Central memory CD8-positive, alpha-beta T cell (primary cell): Measurements from ENCODE around the gene SELP.
A peak's percentile ranks its signal among the peaks of the same experiment; 100 is the strongest.

Source experiments
- ATAC-seq: fragments of 150-1000 bp; cut with Tn5 transposase; replicated peaks from 2 replicates; pipeline ENCODE4 v1.10.0; 2022; ENCODE audit warnings: mild to moderate bottlenecking, moderate FRiP score, moderate number of reproducible peaks; ENCODE audit not compliant: poor library complexity, severe bottlenecking; ENCODE audit errors: extremely low read depth
- DNase-seq, 2 donors: peaks; one replicate each; pipeline ENCODE4 v3.0.0; 2021; ENCODE audit warnings: low spot score in 2 of 2
- H3K27ac Mint-ChIP-seq: one replicate; pipeline ENCODE4 v1.8.0; 2022; ENCODE audit warnings: low read depth, mild to moderate bottlenecking, moderate library complexity, mixed read lengths
- H3K27me3 Mint-ChIP-seq: one replicate; pipeline ENCODE4 v1.8.0; 2022; ENCODE audit warnings: mixed read lengths
- H3K36me3 Mint-ChIP-seq: one replicate; pipeline ENCODE4 v1.8.0; 2022; ENCODE audit warnings: mild to moderate bottlenecking, moderate library complexity, mixed read lengths; ENCODE audit not compliant: insufficient read depth
- H3K4me1 Mint-ChIP-seq: one replicate; pipeline ENCODE4 v1.8.0; 2022; ENCODE audit warnings: mixed read lengths
- H3K4me3 Mint-ChIP-seq: one replicate; pipeline ENCODE4 v1.8.0; 2022; ENCODE audit warnings: mild to moderate bottlenecking, moderate library complexity, mixed read lengths
- H3K9me3 Mint-ChIP-seq: one replicate; pipeline ENCODE4 v1.8.0; 2022; ENCODE audit warnings: mixed read lengths

SELP gene

GRCh38 chr1:169648709-169649108, 18.8 kb upstream of the SELP start:
- no peak overlapping the region for H3K4me3 Mint-ChIP-seq
- ATAC-seq = no peak
- no peak for DNase-seq
- H3K9me3 Mint-ChIP-seq = peaks cover 6% of the 10 kb centered on the region
- H3K27me3 Mint-ChIP-seq = no peaks in the 10 kb centered on the region
- H3K36me3 Mint-ChIP-seq = peaks cover 1% of the 10 kb centered on the region
- peaks cover 29% of the 10 kb centered on the region for H3K4me1 Mint-ChIP-seq
- H3K27ac Mint-ChIP-seq = peak overlapping the region; percentile 60

- Mint-ChIP-seq H3K4me1 (peaks cover 29% of the 10 kb centered on the region), H3K4me3 (peak overlapping the region; percentile 7), H3K36me3 (peaks cover 1% of the 10 kb centered on the region), H3K27me3 (no peaks in the 10 kb centered on the region), H3K27ac (peak overlapping the region; percentile 60), H3K9me3 (peaks cover 6% of the 10 kb centered on the region)
- no peak for DNase-seq
- ATAC-seq = no peak
Measured at GRCh38 chr1:169648187-169648586, 18.3 kb upstream of the SELP start.

GRCh38 chr1:169647512-169647911, 17.6 kb upstream of the SELP start:
- peaks cover 6% of the 10 kb centered on the region for H3K9me3 Mint-ChIP-seq
- H3K36me3 Mint-ChIP-seq = peaks cover 1% of the 10 kb centered on the region
- peaks cover 29% of the 10 kb centered on the region for H3K4me1 Mint-ChIP-seq
- H3K27me3 Mint-ChIP-seq = no peaks in the 10 kb centered on the region
- ATAC-seq = no peak
- DNase-seq = no peak
- peak overlapping the region; percentile 60 for H3K27ac Mint-ChIP-seq
- H3K4me3 Mint-ChIP-seq = peak overlapping the region; percentile 7

GRCh38 chr1:169644297-169644696, 14.4 kb upstream of the SELP start:
- peaks cover 31% of the 10 kb centered on the region for H3K4me1 Mint-ChIP-seq
- no peaks in the 10 kb centered on the region for H3K27me3 Mint-ChIP-seq
- no peaks in the 10 kb centered on the region for H3K36me3 Mint-ChIP-seq
- ATAC-seq = no peak
- DNase-seq = no peak
- H3K4me3 Mint-ChIP-seq = no peak overlapping the region
- H3K9me3 Mint-ChIP-seq = peaks cover 11% of the 10 kb centered on the region
- H3K27ac Mint-ChIP-seq = no peak overlapping the region

GRCh38 chr1:169634877-169635276, 5.0 kb upstream of the SELP start:
- ATAC-seq = no peak
- Mint-ChIP-seq H3K4me3 (no peak overlapping the region), H3K9me3 (peaks cover 17% of the 10 kb centered on the region), H3K4me1 (peaks cover 8% of the 10 kb centered on the region), H3K36me3 (no peaks in the 10 kb centered on the region), H3K27me3 (no peaks in the 10 kb centered on the region), H3K27ac (no peak overlapping the region)
- DNase-seq = no peak

GRCh38 chr1:169634145-169634544, 4.2 kb upstream of the SELP start:
- H3K27ac Mint-ChIP-seq = no peak overlapping the region
- DNase-seq = no peak
- peaks cover 12% of the 10 kb centered on the region for H3K9me3 Mint-ChIP-seq
- H3K27me3 Mint-ChIP-seq = no peaks in the 10 kb centered on the region
- H3K4me1 Mint-ChIP-seq = peaks cover 8% of the 10 kb centered on the region
- no peak overlapping the region for H3K4me3 Mint-ChIP-seq
- ATAC-seq = no peak
- H3K36me3 Mint-ChIP-seq = no peaks in the 10 kb centered on the region

- no peak overlapping the region for H3K27ac Mint-ChIP-seq
- H3K4me3 Mint-ChIP-seq = no peak overlapping the region
- H3K36me3 Mint-ChIP-seq = no peaks in the 10 kb centered on the region
- peaks cover 12% of the 10 kb centered on the region for H3K9me3 Mint-ChIP-seq
- DNase-seq (no peak), ATAC-seq (no peak)
- H3K27me3 Mint-ChIP-seq = no peaks in the 10 kb centered on the region
- H3K4me1 Mint-ChIP-seq = peaks cover 8% of the 10 kb centered on the region
Measured at GRCh38 chr1:169631249-169631648, 1.3 kb upstream of the SELP start.

GRCh38 chr1:169624912-169625311, 5.0 kb downstream of the SELP start:
- Mint-ChIP-seq H3K27me3 (no peaks in the 10 kb centered on the region), H3K9me3 (no peaks in the 10 kb centered on the region), H3K4me3 (no peak overlapping the region), H3K27ac (no peak overlapping the region), H3K36me3 (no peaks in the 10 kb centered on the region), H3K4me1 (peaks cover 37% of the 10 kb centered on the region)
- ATAC-seq (no peak), DNase-seq (no peak)

GRCh38 chr1:169624122-169624521, 5.8 kb downstream of the SELP start:
- Mint-ChIP-seq H3K4me3 (no peak overlapping the region), H3K4me1 (peaks cover 32% of the 10 kb centered on the region), H3K27me3 (no peaks in the 10 kb centered on the region), H3K9me3 (no peaks in the 10 kb centered on the region), H3K36me3 (no peaks in the 10 kb centered on the region), H3K27ac (no peak overlapping the region)
- no peak for ATAC-seq
- no peak for DNase-seq

- Mint-ChIP-seq H3K27me3 (no peaks in the 10 kb centered on the region), H3K9me3 (no peaks in the 10 kb centered on the region), H3K4me3 (no peak overlapping the region), H3K27ac (no peak overlapping the region), H3K4me1 (peaks cover 33% of the 10 kb centered on the region), H3K36me3 (no peaks in the 10 kb centered on the region)
- DNase-seq (no peak), ATAC-seq (no peak)
Measured at GRCh38 chr1:169623132-169623926, 6.6 kb downstream of the SELP start.

- Mint-ChIP-seq H3K9me3 (no peaks in the 10 kb centered on the region), H3K4me3 (no peak overlapping the region), H3K36me3 (peaks cover 2% of the 10 kb centered on the region), H3K27me3 (no peaks in the 10 kb centered on the region), H3K4me1 (peaks cover 31% of the 10 kb centered on the region), H3K27ac (no peak overlapping the region)
- DNase-seq (no peak), ATAC-seq (no peak)
Measured at GRCh38 chr1:169620565-169620964, 9.4 kb downstream of the SELP start.

- Mint-ChIP-seq H3K36me3 (peaks cover 2% of the 10 kb centered on the region), H3K27ac (no peak overlapping the region), H3K4me1 (peaks cover 12% of the 10 kb centered on the region), H3K27me3 (no peaks in the 10 kb centered on the region), H3K9me3 (no peaks in the 10 kb centered on the region), H3K4me3 (no peak overlapping the region)
- DNase-seq (no peak), ATAC-seq (no peak)
Measured at GRCh38 chr1:169618367-169618766, 11.6 kb downstream of the SELP start.

GRCh38 chr1:169615803-169616202, 14.1 kb downstream of the SELP start:
- H3K4me3 Mint-ChIP-seq = no peak overlapping the region
- peaks cover 4% of the 10 kb centered on the region for H3K36me3 Mint-ChIP-seq
- ATAC-seq (no peak), DNase-seq (no peak)
- peaks cover 8% of the 10 kb centered on the region for H3K4me1 Mint-ChIP-seq
- no peaks in the 10 kb centered on the region for H3K27me3 Mint-ChIP-seq
- H3K9me3 Mint-ChIP-seq = no peaks in the 10 kb centered on the region
- H3K27ac Mint-ChIP-seq = no peak overlapping the region
